Sciatic nerve (tissue), 2 donors: ENCODE measurements around the gene ZMYM1. TPM values are rescaled to one million over a fixed set of nuclear protein-coding genes. Genes with fewer than 3 reads are reported as not detected.
"Not testable (repeated sequence)": the region's sequence is repeated elsewhere in the genome, so short reads cannot be mapped to it uniquely, and the experiment has no call there.

ENCODE experiments used
- ATAC-seq: fragments of 200-7000 bp; cut with Tn5 transposase; one replicate; pipeline ENCODE4 v1.9.1; 2020; ENCODE audit warnings: mild to moderate bottlenecking, moderate library complexity
- DNase-seq: peaks from one replicate; pipeline ENCODE4 v3.0.0-alpha.2; 2020; ENCODE audit warnings: low spot score
- intact Hi-C: fragments of 100-400 bp; cut with DNase I; formaldehyde crosslinking; loops from one replicate; pipeline ENCODE4 v1.14.2; 2022
- total RNA-seq: library from RNA; stranded (reverse); fragmentation: NEBNext Ultra II Directional; extraction: Animal tissue kit (Norgen Biotek cat#: 25700); gene quantifications from one replicate; pipeline ENCODE4 v1.2.1, GENCODE V29; 2021
- donor health status: DM: no; HTN: no; CAD: no.
- donor health status: DM: no; HTN: no; CAD: no.

ZMYM1 gene
- total RNA-seq, 1 donor from 2014 or later: 18.2 TPM

DNA sequence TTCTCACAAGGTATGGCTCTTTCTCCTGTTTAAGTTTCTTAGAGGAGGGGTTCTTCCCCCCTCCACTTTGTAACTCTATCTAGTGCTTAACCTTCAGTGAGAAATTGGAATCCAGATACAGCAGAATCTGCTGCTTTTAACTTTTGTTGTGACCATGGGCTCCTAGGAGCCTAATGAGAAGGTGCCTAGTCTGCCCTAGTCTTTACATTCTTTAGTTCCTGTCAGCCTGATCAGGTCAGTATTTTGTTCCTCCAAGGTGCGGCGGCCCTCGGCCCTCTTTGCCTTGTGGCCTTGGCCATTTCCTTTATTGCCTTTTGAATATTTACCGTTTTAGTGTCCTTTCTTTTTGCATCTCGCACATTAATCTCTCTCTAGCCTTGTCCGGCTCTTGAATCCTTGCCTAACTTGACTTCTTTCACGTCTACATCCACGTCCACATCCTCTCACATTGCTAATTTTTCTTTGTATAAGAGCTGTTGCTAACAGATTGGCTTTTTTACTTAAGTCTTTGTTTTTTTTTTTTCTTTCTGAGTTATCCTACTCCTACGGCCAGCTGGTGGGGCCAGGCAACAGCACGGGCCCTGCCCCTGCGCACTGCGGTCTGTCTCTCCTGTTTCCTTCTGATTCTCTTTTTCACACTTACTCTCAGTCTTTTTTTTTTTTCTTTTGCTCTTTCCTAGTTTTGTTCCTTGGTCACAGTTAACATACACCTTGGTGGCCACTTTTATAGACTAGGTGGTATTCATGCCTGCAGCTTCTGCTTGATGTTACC is 64.7 kb downstream of the ZMYM1 start:
- DNase-seq: no peak
- ATAC-seq: no peak
- intact Hi-C loops: no loop called here

DNA sequence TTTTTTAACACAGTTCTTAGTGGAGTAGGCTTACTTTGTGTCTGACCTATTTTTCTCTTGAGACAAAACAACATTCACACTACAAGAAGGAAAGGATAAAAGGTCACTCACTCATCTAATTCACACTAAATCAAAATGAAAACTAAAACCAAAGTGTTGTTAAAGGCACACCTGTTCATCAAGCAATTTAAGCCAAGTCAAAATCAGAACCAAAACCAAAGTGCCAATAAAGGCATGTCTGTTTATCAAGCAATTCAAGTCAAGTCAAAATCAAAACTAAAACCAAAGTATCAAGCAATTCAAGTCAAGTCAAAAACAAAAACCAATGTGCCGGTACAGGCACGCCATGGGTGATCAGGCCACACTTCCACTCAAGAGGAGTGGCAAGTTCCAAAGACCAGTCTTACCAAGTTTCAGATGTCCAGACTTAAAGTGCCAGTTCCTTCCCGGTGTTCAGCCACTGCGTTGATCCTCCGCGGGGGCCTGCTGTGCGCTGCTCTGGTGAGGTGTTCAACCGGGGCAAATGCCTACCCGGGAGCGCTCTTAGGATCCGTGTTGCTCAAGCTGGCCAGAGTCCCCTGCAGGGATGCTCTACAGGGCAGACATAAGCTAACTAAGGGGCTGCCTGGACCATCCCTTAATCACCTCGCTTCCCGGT is 66.8 kb downstream of the ZMYM1 start:
- ATAC-seq, intact Hi-C loops, DNase-seq: not testable (repeated sequence)

GRCh38 chr1:35151220-35151619 is 72.0 kb downstream of the ZMYM1 start:
- no peak for ATAC-seq
- no peak for DNase-seq
- intact Hi-C loops: no loop called here

- intact Hi-C loops: no loop called here
These were observed 85.7 kb downstream of the ZMYM1 start for GRCh38 chr1:35164893-35165292.

More at GRCh38 chr1:35164893-35165292, 85.7 kb downstream of the ZMYM1 start:
- no peak for ATAC-seq
- no peak for DNase-seq

Other genes with a start within 250 kb of the ZMYM1 start
- gene SMIM12, start 219.6 kb upstream of the ZMYM1 start, total RNA-seq: 36.2 TPM
- 0.36 TPM for gene DLGAP3, start 149.7 kb upstream of the ZMYM1 start, total RNA-seq
- 42.1 TPM for gene TMEM35B, start 94.0 kb upstream of the ZMYM1 start, total RNA-seq
- gene ZMYM6, start 47.4 kb upstream of the ZMYM1 start, total RNA-seq: 32.1 TPM
- gene SFPQ, start 113.8 kb downstream of the ZMYM1 start, total RNA-seq: 269 TPM
- gene ZMYM4, start 189.3 kb downstream of the ZMYM1 start, total RNA-seq: 58.4 TPM